GM18517 (cell line): ENCODE measurements around the gene PEX7.
"Not testable (repeated sequence)": the region's sequence is repeated elsewhere in the genome, so short reads cannot be mapped to it uniquely, and the experiment has no call there.

ENCODE experiments used
- ATAC-seq: cut with Tn5 transposase; IDR thresholded peaks from one replicate; pipeline ENCODE4 v1.9.1; 2021; ENCODE audit warnings: mild to moderate bottlenecking, moderate library complexity; ENCODE audit not compliant: unreplicated experiment

Gene PEX7

DNA sequence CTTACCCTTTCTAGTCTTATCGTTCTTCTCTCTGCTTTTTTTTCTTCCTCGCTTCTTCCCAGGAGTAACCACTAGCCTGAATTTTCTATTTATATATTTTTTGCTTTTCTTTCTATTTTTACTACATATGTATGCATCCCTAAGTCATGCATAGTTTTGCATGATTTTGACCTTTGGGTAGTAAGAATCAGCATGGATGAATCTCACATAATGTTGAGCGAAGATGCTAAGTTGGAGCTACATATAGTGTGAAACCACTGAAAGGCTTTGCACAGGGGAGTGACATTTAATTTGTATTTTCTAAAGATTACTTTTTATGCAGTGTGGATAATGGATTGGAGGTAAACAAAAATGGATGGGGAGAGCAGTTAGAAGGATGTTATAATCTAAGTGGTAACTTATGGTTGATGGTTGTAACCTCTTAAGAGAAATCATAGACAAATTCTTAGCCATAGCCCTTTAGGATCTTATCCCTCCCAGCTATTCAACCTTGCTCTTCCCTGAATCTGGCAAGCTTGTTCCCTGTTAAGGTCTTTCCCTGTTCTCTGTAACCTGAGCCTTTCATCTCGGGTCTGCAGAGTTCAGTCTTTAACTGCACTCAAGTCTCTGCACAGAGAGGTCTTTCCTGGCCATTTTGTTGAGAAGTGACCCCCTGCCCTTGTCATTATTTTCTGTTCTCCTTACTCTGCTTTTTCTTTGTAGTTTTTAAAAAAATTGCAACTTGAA, 18.0 kb downstream of the PEX7 start:
- no peak for ATAC-seq

DNA sequence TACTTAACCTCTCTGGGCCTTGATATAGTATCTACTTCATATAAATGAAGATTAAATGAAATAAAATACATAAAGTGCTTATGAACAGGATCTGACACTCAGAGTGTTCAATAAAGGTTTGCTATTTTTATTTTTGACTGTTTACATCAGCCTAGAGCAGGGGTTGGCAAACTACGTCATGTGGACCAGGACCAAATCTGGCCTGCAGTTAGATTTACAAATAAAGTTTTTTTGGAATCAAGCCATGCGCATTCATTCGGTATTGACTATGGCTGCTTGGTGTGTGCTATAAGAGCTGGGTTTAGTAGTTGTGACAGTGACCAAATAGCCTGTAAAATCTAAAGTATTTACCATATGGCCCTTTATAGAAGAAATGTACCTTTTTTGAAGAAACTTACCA, 20.8 kb downstream of the PEX7 start:
- no peak for ATAC-seq

DNA sequence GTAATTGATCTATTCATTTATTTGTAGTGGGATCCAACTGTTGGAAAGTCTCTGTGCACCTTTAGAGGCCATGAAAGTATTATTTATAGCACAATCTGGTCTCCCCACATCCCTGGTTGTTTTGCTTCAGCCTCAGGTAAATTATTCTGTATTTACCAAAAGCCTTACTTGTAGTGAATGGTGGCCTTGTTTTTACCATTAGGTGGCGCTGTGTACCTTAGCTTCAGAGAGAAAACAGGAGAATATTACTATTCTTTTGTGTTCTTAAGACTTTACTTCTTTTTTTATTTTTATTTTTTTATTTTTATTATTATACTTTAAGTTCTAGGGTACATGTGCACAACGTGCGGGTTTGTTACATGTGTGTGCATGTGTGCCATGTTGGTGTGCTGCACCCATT, 23.7 kb downstream of the PEX7 start:
- ATAC-seq, result no peak

DNA sequence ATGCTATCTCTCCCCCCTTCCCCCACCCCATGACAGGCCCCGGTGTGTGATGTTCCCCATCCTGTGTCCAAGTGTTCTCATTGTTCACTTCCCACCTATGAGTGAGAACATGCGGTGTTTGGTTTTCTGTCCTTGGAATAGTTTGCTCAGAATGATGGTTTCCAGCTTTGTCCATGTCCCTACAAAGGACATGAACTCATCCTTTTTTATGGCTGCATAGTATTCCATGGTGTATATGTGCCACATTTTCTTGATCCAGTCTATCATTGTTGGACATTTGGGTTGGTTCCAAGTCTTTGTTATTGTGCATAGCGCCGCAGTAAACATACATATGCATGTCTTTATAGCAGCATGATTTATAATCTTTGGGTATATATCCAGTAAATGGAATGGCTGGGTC, 24.1 kb downstream of the PEX7 start:
- not testable (repeated sequence) for ATAC-seq

DNA sequence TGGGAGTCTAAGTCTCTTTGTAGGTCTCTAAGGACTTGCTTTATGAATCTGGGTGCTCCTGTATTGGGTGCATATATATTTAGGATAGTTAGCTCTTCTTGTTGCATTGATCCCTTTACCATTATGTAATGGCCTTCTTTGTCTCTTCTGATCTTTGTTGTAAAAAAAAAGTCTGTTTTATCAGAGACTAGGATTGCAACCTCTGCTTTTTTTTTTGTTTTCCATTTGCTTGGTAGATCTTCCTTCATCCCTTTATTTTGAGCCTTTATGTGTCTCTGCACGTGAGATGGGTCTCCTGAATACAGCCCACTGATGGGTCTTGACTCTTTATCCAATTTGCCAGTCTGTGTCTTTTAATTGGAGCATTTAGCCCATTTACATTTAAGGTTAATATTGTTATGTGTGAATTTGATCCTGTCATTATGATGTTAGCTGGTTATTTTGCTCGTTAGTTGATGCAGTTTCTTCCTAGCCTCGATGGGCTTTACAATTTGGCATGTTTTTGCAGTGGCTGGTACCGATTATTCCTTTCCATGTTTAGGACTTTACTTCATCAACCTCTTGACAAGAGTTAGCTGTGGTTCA, 27.7 kb downstream of the PEX7 start:
- ATAC-seq, result not testable (repeated sequence)

DNA sequence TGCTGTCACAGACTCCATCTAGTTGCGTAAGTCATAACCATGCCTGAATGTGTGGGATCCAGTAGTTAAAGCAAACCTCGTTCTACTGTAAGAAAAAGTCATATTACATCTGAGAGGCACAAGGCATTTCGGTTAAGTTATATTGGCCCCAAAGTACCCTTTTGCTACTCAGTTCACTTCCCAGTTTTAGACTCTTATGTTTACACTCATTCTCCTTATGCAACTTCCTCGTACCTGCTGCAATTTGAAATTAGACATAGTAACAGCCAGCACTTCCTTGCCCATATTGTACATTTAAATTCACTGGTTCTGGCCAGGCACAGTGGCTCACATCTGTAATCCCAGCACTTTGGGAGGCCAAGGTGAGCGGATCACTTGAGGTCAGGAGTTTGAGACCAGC, 37.0 kb downstream of the PEX7 start:
- no peak for ATAC-seq

DNA sequence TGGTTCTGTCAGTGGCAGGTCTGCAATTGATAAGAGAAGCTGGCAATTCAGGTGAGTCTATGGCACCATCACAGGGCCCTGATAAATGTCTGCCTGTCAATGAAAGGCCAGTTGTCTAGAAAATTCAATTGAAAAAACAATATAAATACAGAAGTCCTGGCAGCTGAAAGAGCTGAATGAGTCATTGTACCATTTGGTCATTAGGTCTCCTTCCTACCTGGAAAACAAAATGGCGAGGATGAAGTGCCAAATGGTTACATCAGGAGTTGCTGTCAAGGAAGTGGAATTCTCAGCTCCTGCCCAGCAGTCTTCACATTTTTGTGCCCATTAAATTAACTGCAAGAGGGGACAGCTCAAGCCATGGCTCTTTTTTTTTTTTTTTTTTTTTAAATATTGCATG, 37.7 kb downstream of the PEX7 start:
- no peak for ATAC-seq

DNA sequence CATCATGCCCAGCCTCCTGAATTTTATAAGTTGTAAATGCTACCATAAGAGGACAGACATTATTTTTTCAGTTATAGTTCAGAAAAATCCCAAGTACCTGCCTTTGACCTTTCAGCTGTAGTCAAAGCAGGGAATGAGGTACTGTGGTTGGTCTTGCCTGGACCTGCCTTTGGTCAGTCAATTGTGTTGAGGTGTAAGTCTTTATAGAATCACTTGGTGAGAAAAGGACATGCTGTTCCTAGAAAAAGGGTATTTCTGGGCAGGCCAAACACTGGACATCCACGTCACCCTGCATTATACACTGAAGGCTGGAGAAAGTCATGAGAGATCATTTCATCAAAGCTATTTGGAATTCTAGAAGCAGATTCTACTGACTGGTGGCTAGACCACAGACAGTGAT, 40.3 kb downstream of the PEX7 start:
- ATAC-seq, result no peak

DNA sequence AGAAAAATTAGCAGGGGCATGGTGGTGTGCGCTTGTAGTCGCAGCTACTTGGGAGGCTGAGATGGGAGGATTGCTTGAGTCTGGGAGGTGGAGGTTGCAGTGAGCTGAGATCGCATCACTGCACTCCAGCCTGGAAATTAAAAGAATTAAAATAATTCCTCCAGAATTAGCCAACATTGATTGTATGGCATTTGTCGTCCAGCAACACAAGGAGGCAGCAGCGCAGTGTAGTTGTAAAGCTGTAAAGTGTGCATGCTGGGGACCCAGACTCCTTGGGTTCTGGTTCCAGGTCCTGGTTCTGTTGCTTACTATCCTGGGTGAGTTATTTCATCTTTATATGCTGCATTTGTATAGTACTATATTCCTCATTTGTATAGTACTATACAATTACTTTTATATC, 41.4 kb downstream of the PEX7 start:
- ATAC-seq, result no peak

DNA sequence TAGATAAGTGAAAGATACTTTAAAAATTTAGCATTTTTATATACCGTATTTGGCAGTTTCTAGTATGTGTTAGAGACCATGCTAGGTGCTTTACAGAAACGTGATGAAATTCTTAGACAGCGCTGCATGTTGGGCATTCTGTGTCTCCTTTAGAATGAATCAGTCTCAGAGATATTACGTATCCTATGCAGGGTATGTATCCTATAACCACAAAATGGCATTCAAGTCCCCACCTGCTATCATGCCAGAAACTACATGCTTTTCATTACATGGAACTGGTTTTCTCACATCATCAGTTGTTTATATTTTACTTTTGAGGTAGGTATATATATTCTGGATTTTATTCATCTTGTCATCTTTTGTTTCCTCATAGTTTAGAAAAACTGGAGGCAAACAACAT, 42.3 kb downstream of the PEX7 start:
- no peak for ATAC-seq

DNA sequence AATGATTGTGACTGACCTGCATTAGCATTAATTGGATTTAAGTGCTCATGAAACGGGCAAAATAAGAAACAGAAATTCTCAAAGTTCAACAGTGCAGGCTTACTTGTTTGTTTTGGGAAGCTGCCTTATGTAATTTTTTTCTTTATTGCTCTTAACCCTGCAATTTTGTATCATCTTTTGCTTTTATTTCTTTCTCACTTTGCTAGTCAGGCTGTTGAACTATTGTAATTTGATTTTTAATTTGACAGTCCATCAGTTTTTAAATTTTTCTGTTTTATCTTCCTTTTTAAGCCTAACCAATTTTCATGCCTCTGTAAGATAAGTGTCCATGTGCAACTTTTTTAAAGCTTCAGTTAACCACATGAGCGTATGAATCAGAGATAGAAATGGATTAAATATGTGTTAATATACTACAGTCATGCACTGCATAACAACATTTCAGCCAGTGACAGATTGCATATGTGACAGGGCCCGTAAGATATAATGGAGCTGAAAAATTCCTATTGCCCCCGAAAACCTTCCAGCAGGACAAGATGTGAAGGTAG, 44.6 kb downstream of the PEX7 start:
- ATAC-seq, result no peak

DNA sequence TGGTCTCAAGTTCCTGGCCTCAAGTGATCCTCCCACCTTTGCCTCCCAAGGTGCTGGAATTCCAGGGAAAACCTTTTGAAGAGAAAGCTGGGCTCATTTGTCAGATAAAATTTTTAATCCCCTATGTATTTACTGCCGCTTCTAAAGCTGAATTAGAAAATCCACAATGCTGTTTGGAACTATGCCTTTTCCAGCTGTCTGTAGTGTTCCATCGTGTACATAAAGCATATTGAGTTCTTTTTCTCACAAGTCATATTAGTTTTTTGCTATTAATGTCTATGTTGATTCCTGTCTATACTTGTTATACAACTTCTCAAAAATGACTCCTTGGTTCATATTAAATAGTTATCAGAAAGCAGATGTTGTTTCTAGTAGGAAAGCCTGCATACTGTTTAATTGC, 47.1 kb downstream of the PEX7 start:
- ATAC-seq, result no peak

DNA sequence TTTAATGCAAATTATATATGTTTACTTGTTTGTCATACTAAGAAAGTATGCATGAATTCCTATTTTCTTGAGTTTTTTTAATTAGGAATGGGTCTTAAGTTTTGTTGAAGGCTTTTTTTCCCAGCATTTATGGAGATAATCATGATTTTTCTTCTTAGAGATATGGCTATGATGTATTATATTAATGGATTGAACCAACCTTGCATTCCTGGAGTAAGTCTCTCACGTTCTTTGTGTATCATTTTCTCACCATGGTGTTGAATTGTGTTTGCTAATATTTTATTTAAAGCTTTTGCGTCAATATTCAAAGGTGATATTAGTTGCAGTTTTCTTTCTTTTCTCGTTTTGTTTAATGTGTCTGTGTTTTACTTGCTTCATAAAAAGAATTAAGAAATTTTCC, 51.4 kb downstream of the PEX7 start:
- no peak for ATAC-seq

DNA sequence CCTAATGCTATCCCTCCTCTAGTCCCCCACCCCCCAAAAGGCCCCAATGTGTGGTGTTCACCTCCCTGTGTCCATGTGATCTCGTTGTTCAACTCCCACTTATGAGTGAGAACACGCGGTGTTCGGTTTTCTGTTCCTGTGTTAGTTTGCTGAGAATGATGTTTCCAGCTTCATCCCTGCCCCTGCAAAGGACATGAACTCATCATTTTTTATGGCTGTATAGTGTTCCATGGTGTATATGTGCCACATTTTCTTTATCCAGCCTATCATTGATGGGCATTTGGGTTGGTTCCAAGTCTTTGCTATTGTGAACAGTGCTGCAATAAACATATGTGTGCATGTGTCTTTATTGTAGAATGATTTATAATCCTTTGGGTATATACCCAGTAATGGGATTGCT, 54.1 kb downstream of the PEX7 start:
- ATAC-seq, result not testable (repeated sequence)

DNA sequence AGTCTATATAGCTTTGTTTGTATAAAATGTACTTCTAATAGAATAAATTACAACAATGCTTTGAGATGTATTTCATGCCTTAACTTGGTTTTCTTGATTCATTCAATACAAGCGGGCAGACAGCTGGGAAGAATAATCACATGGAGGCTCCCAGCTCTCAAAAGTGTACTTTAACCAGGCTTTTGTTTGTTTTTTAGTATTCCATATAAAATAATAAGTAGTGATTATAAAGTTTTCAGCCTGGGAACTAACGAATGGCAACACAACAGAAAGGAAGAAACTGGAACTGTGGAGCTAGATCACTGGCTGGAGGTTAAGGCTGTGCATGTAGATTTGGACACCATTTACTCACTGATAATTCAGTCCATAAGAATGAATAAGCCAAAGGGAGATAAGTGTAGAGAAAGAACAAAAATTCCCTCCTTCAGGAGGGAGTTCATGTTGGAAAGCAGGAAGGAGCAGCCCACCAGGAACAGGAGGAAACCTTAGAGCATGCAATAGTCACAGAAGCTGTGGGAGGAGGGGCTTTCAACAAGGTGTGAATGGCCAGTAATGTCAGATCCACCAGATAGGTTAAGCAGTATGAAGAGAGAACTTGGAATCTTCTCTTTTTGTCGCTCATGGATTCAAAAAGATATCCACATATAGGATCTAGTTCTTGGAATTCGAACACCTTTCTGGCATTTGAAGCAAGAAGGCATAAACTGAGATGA, 58.5 kb downstream of the PEX7 start:
- no peak for ATAC-seq

DNA sequence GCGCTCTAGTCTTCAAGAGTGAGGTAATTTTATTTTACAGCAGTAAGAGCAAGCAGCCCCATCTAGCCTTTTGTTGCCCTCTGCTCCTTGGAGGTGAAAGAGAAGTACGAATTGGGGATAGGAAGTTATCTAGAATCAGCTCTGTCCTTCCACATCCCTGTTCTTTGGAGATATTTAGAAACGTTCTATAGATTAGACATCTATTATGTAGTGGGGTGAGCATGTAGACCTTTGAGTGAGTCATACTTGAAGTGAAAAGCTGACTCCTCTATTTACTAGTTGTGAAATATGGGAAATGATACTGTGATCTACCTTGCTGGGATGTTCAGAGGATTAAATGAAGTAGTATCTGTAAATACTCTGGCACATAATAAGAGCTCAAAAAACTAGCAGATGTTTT, 63.7 kb downstream of the PEX7 start:
- no peak for ATAC-seq

DNA sequence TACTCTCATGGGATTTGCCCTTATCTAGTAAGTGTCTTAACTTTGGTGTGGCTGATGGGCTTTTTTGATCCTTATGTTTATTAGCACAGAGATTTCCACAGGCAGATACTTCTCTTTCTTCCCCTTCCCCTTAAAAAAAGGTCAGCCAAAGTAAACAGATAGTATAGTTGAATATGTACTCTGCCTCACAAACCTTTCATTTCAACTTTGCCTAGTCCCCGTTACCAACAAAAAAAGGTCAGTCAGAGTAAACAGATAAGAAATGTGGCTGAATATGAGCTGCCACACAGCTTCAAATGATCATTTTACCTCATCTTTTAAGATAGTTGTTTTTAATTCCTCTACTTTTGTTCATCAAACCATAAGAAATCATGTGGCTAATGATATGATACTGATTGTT, 65.6 kb downstream of the PEX7 start:
- no peak for ATAC-seq

DNA sequence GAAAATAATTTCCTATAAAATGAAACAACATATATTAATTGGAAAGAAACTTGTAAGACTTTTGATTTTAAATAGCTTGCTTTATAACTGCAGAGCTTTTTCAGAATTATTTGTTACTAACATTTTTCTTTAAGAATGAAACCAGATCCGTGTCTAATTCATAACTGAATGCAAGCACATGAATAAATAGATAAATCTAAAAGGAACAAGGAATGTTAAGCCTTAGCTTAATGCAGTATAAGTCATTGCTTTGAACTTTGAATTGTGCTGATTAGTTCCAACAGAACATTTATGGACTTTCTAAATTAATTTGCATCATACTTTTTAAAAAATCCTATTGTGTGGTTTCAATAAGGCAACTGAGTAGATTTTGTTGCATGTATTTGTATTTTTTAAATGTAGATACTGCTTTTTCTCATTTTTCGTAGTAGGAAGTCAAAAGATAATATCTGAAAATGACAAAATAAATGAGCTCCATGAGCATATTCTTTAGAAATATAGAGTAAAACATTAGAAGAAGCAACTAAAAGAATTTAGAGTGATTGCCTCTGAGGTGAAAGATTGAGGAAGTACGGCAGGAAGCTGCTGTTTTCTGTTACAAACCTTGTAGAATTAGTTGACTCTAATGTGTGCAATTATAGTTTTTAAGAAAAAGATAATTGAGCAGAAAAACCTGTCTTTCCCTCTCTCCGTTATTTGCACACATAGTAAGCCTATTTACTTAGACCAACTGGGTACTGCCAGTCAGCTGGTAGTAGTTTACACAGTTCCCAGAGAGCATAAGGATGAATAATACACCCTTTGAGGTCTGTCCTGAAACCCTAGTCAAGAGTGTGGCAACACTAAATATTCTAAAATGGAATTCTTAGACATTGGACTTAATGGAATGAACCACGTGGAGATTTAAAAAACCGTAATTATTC, 67.1 kb downstream of the PEX7 start:
- no peak for ATAC-seq

DNA sequence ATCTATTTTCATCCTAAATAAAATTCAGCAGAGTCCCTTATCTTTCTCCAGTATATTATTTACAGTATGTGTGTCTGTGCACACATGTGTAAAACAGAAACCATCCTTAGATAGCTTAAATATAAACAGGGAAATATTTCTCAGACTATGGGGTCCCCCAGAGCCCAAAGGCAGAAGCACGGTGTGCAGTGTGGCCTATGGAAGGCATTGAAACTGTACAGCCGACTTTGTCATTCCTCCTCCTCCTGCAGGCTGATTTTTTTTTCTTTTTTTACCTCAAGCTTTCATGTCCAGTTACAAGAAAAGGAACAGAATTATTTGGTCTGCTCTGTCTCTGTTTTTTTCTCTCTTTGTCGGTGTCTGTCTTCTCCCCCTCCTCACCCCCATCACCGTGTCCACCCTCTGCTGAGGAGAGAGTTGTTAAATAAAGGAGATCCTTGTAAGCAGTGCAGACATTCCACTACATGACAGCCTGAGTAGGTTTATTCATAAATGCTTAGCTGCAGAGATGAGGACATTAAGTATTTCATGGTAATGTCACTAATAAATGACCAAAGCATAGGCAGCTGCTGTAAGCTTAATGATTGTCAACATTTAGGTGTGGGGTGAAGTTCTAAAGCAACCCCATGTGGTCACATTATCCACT, 67.9 kb downstream of the PEX7 start:
- no peak for ATAC-seq

DNA sequence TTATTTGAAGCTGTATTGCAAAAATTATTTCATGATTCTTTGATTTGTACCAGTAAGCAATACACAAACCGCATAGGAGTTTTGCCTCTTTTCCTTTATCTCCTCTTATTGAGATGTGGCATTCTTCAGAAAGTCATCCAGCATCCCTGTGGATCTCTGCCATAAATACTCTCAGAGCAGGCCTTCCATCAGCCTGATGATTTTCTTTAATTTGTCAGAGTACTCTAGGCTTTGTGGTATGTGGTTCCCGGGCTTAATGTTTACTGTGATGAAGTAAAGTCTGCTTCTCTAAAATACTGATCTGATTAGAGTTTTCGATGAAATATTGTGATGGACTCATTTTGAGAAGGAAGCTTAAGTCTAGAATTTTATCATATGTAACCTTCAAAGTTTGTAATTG, 68.6 kb downstream of the PEX7 start:
- no peak for ATAC-seq

DNA sequence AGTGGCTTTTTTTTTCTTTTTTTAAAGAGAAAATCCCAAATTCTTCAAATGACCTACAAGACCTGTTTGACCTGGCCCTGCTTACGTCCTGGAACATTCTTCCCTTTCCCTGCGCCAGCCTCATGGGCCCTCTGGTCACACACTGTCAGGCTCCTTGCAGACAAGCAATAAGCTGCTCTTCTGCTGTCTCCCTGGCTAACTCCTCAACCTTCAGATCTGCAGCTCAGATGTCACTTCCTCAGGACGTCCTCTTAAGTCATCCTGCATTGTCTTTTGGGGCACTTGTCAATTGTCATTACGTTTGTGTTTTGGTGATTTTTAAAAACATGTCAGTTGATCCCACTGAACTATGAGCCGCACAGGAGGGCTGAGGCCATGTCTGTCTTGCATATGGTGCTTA, 70.8 kb downstream of the PEX7 start:
- no peak for ATAC-seq
